HG02884 (cell line): ENCODE data around the gene MFSD2A.
"Not testable (repeated sequence)": the region's sequence is repeated elsewhere in the genome, so short reads cannot be mapped to it uniquely, and the experiment has no call there.

Experiments used
- ATAC-seq: cut with Tn5 transposase; IDR thresholded peaks from one replicate; pipeline ENCODE4 v1.9.1; 2021; ENCODE audit warnings: mild to moderate bottlenecking, moderate library complexity; ENCODE audit not compliant: unreplicated experiment

MFSD2A gene

DNA sequence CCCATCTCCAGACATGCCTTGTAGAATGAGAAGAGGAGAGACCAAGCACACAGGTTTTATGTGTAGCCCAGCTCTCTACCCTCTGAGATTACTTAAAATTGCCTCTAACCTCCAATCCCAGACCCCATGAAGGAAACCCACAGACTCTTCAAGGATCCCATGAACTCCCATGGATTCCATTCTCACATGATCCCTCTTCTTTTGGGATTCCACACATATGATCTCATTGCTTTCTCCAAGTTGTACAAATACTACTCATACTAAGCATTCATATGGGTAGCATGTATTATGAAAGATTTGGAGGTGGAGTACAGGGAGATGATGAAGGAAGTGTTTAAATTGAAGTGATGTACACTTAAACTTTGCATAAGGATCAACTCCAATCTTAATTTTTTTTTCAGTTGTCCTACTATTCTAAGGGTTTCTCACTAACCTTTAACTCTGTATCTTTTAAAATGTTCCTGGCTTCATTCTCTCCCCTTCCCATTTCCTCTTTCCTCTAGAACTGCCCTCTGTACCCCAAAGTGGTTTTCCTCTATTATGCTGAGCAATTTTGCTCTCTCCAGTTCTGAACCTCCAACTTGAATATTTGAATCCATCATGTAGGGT lies 41.6 kb downstream of the MFSD2A start:
- no peak for ATAC-seq

DNA sequence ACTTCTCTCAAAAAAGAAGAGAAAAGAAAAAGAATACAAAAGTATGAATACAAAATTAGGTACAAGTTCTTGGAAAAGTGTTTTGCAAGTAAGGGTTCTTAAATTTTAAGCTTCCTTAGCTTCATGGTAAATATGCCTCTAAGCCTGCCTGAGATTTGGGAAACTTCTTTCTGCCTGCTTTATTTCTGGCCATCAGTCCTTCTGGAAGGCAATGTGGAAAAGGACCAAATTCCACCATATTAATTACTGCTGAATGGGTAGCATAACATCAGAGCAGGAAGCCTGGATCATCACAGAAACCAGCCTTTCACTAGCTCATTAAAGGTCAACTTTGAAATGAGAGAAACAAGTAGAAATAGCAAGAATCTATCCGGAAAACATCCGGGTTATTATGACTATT lies 46.5 kb downstream of the MFSD2A start:
- no peak for ATAC-seq

DNA sequence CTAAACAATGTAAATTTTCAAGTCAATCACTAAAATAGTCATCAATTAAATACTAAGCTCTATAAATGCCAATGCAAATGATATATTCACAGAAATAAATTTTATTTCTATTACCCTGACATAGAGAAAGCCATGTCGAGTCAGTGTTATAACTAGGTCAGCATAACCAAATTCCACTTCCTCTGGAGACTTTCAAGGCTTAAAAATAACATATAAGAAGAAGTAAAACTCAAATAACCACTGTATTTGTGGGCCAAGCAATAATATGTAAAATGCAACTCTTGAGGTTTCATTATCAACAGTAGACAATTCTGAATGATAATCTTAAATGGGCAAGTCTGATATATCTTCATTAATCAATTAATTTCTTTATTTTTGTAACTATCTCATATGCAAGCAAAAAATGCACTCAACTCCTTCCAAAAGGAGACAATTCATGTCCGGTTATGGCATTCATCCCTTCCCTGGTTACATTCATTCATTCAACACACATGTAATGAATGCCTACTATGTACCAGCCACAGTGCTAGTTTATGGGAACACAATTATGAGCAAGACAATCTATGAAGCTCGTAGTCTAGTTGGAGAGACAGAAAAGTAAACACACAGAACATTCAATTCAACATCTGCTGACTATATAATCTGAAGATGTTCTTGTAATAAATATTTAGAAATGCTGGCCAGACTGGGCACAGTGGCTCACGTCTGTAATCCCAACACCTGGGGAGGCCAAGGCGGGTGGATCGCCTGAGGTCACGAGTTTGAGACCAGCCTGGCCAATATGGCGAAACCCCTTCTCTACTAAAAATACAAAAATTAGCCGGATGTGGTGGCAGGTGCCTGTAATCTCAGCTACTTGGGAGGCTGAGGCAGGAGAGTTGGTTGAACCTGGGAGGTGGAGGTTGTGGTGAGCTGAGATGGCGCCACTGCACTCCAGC lies 48.5 kb downstream of the MFSD2A start:
- no peak for ATAC-seq

DNA sequence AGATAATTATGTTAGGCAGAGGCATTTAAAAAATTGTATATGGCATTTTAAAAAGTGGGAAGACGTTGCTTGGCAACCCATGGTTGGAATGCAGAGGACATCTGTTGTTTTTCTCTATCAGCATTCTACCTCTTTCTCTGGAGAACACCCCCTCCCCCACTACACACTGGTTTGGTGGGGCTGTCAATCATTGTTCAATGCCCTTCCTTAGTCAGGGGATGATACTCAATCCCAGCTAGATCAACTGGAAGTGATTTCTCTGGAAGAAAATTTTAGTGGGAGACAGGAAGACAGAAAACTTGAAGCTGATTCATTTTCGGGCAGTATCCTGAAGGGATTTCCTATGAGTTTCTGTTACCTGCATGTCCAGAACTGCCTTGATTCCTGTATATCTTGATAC lies 49.9 kb downstream of the MFSD2A start:
- no peak for ATAC-seq

DNA sequence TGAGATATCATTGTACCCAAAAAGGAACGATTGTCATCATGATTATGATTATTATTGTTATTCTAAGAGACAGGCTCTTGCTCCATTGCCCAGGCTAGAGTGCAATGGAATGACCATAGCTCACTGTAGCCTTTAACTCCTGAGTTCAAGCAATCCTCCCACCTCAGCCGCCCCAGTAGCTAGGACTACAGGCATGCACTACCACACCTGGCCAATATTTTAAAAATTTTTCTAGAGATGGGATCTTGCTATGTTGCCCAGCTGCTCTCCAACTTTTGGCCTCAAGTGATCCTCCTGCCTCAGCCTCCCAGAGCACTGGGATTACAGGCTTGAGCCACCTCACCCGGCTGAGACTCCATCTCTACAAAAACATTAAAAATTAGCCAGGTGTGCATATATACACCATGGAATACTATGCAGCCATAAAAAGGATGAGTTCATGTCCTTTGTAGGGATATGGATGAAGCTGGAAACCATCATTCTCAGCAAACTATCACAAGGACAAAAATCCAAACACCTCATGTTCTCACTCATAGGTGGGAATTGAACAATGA lies 52.6 kb downstream of the MFSD2A start:
- ATAC-seq, result not testable (repeated sequence)

DNA sequence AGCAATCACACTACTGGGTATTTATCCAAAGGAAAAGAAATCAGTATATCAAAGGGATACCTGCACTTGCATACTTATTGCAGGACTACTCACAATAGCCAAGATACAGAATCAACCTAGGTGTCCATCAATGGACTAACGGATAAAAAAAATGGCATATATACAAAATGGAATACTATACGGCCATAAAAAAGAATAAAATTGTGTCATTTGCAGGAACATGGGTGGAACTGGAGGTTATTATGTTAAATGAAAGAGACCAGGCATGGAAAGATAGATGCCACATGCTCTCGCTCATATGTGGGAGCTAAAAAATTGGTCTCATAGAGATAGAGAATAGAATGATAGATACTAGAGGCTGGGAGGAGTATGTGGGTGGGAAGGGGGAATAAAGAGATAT lies 56.3 kb downstream of the MFSD2A start:
- no peak for ATAC-seq

DNA sequence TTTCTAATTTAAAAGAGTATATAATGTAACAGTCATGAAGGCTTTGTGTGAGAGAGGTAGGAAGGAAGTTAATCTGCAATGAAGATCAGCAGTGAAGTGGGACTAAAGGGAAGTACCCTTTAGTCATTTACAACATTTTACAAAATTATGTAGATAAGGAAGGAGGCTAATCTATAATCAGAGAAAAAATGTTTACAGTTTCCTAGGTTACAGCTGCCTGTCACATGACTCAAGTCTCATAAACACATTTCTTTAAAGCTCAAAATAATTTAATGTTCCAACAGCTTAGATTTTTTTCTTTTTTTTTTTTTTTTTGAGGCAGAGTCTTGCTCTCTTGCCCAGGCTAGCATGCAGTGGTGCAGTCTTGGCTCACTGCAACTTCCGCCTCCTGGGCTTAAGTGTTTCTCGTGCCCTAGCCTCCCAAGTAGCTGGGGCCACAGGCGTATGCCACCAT lies 59.3 kb downstream of the MFSD2A start:
- ATAC-seq, result no peak

DNA sequence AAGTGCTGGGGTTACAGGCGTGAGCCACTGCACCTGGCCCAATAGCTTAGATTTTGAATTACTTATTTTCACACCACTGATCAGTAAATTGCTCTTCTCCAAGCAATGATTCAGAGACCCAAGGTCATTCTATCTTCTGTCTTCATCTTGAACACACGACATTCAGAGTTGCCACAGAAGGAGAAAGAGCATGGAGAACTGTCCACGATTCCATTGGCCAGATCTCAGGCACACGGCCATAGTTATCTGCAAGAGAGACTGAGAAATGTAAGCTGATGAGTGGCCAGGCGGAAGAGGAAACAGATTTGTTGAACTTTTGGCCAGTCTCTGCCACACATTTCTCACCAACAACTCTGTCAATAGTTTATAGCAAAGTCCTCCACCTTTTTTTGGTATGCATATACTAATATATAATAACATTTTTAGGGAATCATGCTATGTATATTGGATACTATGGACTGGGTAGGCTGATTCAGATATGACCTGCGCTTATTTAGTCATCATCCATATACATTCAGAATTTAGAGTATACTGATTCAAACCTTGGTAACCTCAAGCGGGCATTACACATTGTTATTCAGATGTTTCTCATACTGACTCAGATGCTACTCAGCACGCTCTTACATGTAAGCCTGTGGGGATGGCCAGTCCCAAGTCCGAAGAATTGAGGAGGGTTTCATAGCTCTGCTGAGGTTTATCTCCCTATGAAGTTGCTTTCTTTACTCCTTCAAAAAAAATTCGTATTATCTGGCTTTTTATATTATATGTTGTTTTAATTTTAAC lies 60.1 kb downstream of the MFSD2A start:
- no peak for ATAC-seq

DNA sequence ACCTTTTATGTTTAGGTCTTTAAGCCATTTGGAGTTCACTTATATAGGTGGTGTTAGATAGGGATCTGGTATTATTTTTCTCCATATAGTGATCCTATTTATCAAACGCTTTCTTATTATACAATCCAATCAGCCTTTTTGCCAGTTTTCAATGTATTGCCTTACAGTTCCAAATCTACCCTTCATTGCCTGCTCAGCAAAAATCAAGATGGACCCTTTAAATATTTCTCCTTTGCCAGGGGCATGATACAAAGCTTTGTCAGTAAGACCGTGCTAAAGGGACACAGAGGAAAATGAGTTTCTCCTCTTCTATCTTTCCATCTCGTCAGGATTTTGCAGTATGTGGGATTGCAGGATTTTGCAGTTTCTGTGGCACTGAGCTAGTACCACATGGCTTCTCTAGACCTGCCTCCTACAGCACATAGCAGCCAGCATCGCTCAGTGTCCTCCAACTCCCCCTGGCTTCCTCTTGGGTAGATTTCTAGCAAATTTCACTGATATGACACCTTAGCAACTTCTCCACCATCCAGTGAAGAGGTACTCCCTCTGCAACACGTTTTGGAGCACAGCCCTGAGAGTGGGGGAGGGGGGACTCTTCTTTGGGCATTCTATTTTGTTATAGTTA lies 63.1 kb downstream of the MFSD2A start:
- ATAC-seq, result no peak
